HepG2 (cell line): ENCODE results near the gene MACROD2. TPM values are rescaled to one million over a fixed set of nuclear protein-coding genes. Genes with fewer than 3 reads are reported as not detected.

Experiments used
- CEBPB ChIP-seq: IDR thresholded peaks from 2 replicates; pipeline ENCODE4 v1.6.1; 2011; ENCODE audit warnings: low read depth, low read length, improper control_type of control experiment, borderline replicate concordance
- CEBPG ChIP-seq: IDR thresholded peaks from 2 replicates; pipeline ENCODE4 v1.6.1; 2016
- IRF2 ChIP-seq: IDR thresholded peaks from 2 replicates; pipeline ENCODE4 v1.6.1; 2018; ENCODE audit warnings: missing genetic modification reagents, missing compliant biosample characterization
- MAZ ChIP-seq, 2 experiments: sonication (generic) in 1 of 2; formaldehyde crosslinking in 1 of 2; IDR thresholded peaks; 2 replicates each; pipeline versions ENCODE4 v1.5.0 to v1.6.1; 2012 to 2020; ENCODE audit warnings: low read depth in 2 of 2, mild to moderate bottlenecking in 2 of 2, borderline replicate concordance in 1 of 2, improper control_type of control experiment in 1 of 2, low read length in 1 of 2, missing genetic modification reagents in 1 of 2, moderate library complexity in 1 of 2
- MED1 ChIP-seq: sonication (generic); formaldehyde crosslinking; IDR thresholded peaks from 2 replicates; pipeline ENCODE4 v1.4.0; 2020; ENCODE audit warnings: missing genetic modification reagents
- MTF2 ChIP-seq: sonication (generic); formaldehyde crosslinking; IDR thresholded peaks from 2 replicates; pipeline ENCODE4 v1.5.0; 2020; ENCODE audit warnings: missing genetic modification reagents, borderline replicate concordance
- NFATC3 ChIP-seq: sonication (generic); formaldehyde crosslinking; IDR thresholded peaks from 2 replicates; pipeline ENCODE4 v1.5.1; 2020; ENCODE audit warnings: mild to moderate bottlenecking, missing genetic modification reagents
- RFX1 ChIP-seq: fragments of 450-650 bp; IDR thresholded peaks from 2 replicates; pipeline ENCODE4 v1.6.1; 2017
- SP4 ChIP-seq: sonication (generic); formaldehyde crosslinking; IDR thresholded peaks from 2 replicates; pipeline ENCODE4 v1.8.1; 2023; ENCODE audit warnings: mild to moderate bottlenecking, missing genetic modification reagents
- ZBTB10 ChIP-seq: sonication (generic); formaldehyde crosslinking; IDR thresholded peaks from 2 replicates; pipeline ENCODE4 v1.4.0; 2020; ENCODE audit warnings: missing genetic modification reagents, borderline replicate concordance
- ZBTB20 ChIP-seq: sonication (generic); formaldehyde crosslinking; IDR thresholded peaks from 2 replicates; pipeline ENCODE4 v1.8.1; 2023; ENCODE audit warnings: missing genetic modification reagents, low read depth, mild to moderate bottlenecking, borderline replicate concordance
- ZMAT5 ChIP-seq: sonication (generic); formaldehyde crosslinking; IDR thresholded peaks from 2 replicates; pipeline ENCODE4 v1.5.0; 2020; ENCODE audit warnings: mild to moderate bottlenecking, low read depth, missing genetic modification reagents, borderline replicate concordance
- ZNF124 ChIP-seq: sonication (generic); formaldehyde crosslinking; IDR thresholded peaks from 2 replicates; pipeline ENCODE4 v1.4.0; 2020; ENCODE audit warnings: missing genetic modification reagents
- ZNF331 ChIP-seq: sonication (generic); formaldehyde crosslinking; IDR thresholded peaks from 2 replicates; pipeline ENCODE4 v1.4.0; 2020; ENCODE audit warnings: missing genetic modification reagents
- ZNF704 ChIP-seq: sonication (generic); formaldehyde crosslinking; IDR thresholded peaks from 2 replicates; pipeline ENCODE4 v1.8.1; 2023; ENCODE audit warnings: mild to moderate bottlenecking, inconsistent platforms, moderate library complexity, missing genetic modification reagents, borderline replicate concordance
- ZNF737 ChIP-seq: sonication (generic); formaldehyde crosslinking; IDR thresholded peaks from 2 replicates; pipeline ENCODE4 v1.5.0; 2020; ENCODE audit warnings: missing genetic modification reagents, mild to moderate bottlenecking, borderline replicate concordance
- polyA plus RNA-seq, 8 experiments: library from polyadenylated mRNA; depleted of rRNA in 3 of 8; stranded (reverse) in 7 of 8; unstranded in 1 of 8; fragments of >200 nt; fragmentation: Illumina TruSeq in 4 of 8; extraction: Trizol in 4 of 8; gene quantifications; 2 replicates each; pipeline versions ENCODE4 v1.2.1 to v1.2.3, GENCODE V29; 2011 to 2016; ENCODE audit warnings: low read depth in 4 of 8, missing spikeins in 1 of 8, mixed read lengths in 1 of 8; ENCODE audit not compliant: insufficient read depth in 1 of 8
- total RNA-seq, 5 experiments: library from RNA; depleted of rRNA; stranded (reverse); fragments of >200 nt; fragmentation: Illumina TruSeq; extraction: Trizol; gene quantifications; 2 replicates each; pipeline ENCODE4 v1.2.3, GENCODE V29; 2016; ENCODE audit warnings: low read depth in 1 of 5
- TF ChIP-seq, protein P1 (sequence below): sonication (generic); formaldehyde crosslinking; IDR thresholded peaks from 2 replicates; pipeline ENCODE4 v1.4.0; 2020; ENCODE audit warnings: missing genetic modification reagents, borderline replicate concordance
- TF ChIP-seq, protein P2 (sequence below): sonication (generic); formaldehyde crosslinking; conservative IDR thresholded peaks from 2 replicates; pipeline ENCODE4 v1.8.0; 2022; ENCODE audit warnings: low read depth, missing genetic modification reagents

MACROD2 gene
- total and polyA plus RNA-seq, 2 of the 13 experiments (the other 11 are each of a cell fraction or from before 2014, with no cell fraction given) = 0.13 to 0.51 TPM

GRCh38 chr20:16064989-16065707 is 2069.8 kb downstream of the MACROD2 start (continued):
- TF ChIP-seq ZBTB10 (no peak), RFX1 (no peak), IRF2 (no peak), ZMAT5 (no peak), CEBPG (CRISPR knock-in tag) (peak; percentile 78), MED1 (CRISPR knock-in tag) (peak; percentile 58), MAZ (IDR thresholded peaks at IDR 0.05; ENCODE audit: borderline replicate concordance, low read depth, low read length) (no peak), MAZ (CRISPR knock-in tag; IDR thresholded peaks at IDR 0.05; ENCODE audit: low read depth) (no peak), ZNF737 (CRISPR knock-in tag) (no peak), ZBTB20 (CRISPR knock-in tag) (no peak), SP4 (CRISPR knock-in tag) (no peak), NFATC3 (no peak), ZNF704 (no peak), ZNF331 (CRISPR knock-in tag) (no peak), MTF2 (no peak), CEBPB (peak; percentile 57; the same call in 1 of the 2 replicates), ZNF124 (no peak)
- TF ChIP-seq, protein P1, sequence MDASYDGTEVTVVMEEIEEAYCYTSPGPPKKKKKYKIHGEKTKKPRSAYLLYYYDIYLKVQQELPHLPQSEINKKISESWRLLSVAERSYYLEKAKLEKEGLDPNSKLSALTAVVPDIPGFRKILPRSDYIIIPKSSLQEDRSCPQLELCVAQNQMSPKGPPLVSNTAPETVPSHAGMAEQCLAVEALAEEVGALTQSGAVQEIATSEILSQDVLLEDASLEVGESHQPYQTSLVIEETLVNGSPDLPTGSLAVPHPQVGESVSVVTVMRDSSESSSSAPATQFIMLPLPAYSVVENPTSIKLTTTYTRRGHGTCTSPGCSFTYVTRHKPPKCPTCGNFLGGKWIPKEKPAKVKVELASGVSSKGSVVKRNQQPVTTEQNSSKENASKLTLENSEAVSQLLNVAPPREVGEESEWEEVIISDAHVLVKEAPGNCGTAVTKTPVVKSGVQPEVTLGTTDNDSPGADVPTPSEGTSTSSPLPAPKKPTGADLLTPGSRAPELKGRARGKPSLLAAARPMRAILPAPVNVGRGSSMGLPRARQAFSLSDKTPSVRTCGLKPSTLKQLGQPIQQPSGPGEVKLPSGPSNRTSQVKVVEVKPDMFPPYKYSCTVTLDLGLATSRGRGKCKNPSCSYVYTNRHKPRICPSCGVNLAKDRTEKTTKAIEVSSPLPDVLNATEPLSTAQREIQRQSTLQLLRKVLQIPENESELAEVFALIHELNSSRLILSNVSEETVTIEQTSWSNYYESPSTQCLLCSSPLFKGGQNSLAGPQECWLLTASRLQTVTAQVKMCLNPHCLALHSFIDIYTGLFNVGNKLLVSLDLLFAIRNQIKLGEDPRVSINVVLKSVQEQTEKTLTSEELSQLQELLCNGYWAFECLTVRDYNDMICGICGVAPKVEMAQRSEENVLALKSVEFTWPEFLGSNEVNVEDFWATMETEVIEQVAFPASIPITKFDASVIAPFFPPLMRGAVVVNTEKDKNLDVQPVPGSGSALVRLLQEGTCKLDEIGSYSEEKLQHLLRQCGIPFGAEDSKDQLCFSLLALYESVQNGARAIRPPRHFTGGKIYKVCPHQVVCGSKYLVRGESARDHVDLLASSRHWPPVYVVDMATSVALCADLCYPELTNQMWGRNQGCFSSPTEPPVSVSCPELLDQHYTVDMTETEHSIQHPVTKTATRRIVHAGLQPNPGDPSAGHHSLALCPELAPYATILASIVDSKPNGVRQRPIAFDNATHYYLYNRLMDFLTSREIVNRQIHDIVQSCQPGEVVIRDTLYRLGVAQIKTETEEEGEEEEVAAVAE = no peak
- TF ChIP-seq, protein P2, sequence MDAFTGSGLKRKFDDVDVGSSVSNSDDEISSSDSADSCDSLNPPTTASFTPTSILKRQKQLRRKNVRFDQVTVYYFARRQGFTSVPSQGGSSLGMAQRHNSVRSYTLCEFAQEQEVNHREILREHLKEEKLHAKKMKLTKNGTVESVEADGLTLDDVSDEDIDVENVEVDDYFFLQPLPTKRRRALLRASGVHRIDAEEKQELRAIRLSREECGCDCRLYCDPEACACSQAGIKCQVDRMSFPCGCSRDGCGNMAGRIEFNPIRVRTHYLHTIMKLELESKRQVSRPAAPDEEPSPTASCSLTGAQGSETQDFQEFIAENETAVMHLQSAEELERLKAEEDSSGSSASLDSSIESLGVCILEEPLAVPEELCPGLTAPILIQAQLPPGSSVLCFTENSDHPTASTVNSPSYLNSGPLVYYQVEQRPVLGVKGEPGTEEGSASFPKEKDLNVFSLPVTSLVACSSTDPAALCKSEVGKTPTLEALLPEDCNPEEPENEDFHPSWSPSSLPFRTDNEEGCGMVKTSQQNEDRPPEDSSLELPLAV (CRISPR knock-in tag) = no peak
